GM19438 (cell line): ENCODE data around the gene AWAT1.
"Not testable (repeated sequence)": the region's sequence is repeated elsewhere in the genome, so short reads cannot be mapped to it uniquely, and the experiment has no call there.

Experiments
- ATAC-seq: cut with Tn5 transposase; IDR thresholded peaks from one replicate; pipeline ENCODE4 v1.9.1; 2021; ENCODE audit warnings: low read depth; ENCODE audit not compliant: unreplicated experiment

AWAT1 gene

DNA sequence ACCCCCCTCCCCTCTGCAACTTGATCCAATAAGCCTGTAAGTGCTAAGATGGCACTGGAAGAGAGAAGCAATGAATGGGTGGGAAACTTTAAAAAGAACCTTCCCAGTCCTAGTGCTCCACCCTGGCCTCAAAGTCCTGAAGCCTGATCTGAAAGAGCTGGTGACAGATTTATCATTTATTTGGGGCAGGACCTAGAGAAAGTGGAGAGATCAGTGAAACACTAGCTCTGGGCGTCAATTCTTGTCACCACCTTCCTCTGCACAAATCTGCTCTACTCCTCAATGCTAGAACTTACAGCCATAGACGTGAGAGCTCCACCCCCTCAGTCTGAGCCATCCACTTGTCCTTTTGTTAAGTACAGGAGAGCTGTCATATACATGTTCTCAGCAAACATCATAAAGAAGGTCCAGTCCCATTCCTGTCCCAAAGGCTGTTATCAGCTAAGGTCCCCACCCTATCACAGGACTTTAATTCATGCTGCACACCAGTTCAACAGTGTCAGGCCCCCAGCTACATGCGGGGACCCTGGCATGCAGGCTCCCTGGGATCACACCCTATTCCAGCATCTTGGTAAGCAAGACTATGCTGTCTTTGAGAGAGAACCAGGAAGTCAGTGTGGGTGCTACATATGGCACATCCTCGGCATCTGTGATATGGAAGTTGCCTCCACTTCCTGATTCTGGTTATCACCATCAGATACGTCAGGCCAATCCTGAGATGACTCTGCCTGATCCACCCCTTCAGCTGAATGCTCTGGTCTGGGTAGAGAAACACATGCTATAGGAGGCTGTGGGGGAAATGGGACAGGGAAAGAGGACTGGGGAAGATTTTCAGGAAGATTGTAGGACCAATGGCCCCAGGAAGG lies 23.2 kb downstream of the AWAT1 start:
- no peak for ATAC-seq

DNA sequence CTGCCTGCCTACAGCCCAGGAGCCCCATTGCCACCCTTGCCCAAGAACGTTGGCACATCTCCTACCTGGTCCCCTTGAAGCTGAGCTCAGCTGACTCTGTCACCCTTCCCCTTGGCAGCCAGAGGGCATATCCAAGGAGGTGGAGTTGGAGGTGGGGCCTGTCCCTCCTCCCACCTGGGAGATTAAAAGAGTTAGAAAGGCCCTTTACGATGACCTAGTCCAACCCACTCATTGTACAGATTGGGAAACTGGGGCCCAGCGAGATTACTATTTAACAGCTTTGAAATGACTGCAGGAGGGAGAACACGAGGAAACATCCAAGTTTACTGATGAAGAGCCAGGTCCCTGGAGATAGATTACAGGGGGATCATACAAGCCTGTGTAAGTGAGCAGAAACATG lies 25.6 kb downstream of the AWAT1 start, which contains the start of gene P2RY4:
TSS of gene P2RY4 (minus strand) at position 101 of the 400 bp plus-strand sequence. CDS start 580 bp downstream, outside the sequence.
- no peak for ATAC-seq

DNA sequence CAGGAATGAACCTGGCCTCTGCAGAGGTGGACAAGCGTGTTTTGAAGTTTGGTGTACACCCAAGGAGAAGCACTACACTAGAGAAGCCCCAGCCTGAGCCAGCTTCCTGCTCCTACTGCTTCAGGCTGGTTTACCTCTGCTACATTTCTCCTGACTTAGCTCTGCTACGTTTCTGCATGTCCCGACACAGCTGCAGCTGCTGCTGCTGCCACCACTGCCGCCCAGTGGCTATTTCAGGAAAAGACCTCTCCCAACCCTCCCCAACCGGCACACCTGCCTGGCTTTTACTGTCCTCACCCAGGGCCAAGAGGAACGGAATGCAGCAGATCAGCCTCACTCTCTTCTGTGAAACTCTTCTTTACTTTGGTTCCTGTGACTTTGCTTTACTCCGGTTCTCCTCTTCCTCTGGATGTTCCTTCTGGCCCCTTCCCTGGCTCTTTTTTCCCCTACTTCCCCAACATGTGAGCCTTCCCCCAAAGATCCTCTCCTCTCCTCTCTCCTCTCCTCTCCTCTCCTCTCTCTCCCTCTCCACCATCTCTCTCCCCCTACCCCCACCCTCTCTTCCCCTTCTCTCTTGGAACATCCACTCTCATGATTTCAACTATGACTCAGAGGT lies 28.6 kb downstream of the AWAT1 start:
- peak; percentile 81 for ATAC-seq

DNA sequence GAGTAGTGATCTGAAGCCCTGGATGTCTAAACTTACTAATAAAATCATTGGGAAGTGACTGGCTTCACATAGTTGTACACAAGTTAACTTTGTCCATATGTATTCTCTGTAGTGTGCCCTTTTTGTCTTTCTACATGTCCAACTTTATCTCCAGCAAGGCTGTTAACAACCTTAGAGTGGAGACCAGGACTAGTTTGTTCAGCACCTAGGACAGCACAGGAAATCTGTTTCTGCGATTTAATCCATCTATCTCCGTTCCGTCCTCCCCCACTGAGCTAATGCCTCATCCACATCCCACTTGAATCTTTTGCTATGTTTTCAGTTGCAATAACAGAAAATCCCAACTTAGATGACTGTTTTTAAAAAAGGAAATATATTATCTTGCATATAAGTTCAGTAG lies 30.3 kb downstream of the AWAT1 start:
- no peak for ATAC-seq

DNA sequence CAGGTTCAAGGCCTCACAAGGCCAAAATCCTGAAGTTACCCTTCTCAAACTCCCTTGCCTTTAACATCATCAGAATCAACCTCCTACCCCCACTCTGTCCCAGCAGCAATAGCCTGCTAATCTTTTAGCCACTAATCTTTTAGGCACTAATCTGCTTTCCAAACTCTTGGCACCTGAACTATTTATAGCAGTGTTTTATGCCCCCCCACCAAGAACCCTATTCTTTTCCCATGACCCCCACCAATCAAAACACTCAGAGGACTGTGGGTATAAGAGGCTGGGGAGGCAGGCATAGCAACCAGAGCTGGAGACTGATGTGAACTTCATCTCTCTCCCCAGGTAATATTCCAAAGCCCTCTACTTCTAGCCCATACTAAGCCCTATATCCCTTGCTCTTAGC lies 33.6 kb downstream of the AWAT1 start, which contains the start of gene ARR3:
TSS of gene ARR3 (plus strand) at position 301 of the 400 bp plus-strand sequence. CDS start 1,052 bp downstream, outside the sequence.
- ATAC-seq, result no peak

DNA sequence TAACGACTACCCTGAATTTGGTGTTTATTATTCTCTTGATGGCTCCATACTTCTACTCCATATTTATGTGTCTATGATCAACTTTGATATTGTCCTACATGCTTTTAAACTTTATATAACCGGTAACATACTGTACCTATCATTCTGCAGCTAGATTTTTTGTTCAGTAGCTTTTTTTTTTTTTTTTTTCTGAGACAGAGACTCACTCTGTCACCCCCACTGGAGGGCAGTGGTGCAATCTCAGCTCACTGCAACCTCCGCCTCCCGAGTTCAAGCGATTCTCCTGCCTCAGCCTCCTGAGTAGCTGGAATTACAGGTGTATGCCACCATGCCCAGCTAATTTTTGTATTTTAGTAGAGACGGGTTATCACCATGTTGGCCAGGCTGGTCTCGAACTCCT lies 39.6 kb downstream of the AWAT1 start:
- not testable (repeated sequence) for ATAC-seq

DNA sequence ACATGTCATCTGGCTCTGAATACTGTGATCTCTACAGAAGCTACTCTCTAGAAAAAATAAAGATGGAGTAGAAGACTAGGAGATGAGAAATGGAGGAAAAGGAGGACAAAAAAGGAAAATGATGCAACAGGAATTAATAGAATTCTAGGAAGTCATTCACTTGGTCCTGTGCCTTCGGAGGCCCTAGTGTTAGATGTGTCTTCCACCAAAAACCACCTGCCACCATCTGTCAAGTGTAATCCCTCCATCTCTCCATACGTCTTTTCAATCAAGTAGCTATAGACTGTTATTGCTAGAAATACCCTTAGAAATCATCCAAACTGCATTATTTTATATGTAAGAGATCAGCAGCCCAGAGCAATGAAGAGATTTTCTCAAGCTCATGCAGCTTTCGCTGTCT lies 44.6 kb downstream of the AWAT1 start:
- ATAC-seq, result no peak

DNA sequence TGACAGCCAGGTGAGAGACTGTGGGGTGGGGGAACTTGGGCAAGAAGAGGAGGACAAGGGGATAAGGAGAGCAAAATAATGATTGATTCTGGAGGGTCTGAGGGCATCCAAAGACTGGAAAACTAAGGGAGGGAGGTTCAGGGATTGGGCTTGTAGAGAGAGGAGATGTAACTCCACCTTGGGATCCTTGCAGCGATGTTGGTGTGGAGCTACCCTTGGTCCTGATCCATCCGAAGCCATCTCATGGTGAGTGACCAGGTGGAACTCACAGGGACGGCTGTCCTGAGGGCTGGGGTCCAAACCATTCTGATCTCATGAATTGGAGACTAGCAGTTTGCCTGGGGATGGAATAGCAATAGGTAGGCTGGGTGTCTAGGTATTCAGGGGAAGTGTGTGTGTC lies 46.1 kb downstream of the AWAT1 start:
- no peak for ATAC-seq

DNA sequence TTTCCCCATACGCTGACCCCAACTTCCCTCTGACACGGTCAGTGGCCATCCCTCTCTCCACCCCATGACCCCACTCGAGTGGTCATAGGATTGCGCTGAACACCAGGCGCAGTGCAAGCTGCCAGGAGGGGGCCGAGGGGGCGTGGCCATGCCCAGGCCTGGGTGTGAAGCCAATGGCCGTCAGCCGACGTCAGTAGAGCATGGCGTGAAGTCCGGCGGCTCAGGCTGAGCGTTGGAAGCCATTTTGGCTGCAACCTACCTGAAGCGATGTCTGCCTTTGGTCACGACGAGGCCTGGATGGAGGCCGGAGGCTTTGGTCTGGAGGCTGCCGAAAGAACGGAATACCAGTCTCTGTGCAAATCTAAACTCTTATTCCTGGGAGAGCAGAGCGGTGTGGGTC lies 47.5 kb downstream of the AWAT1 start, which contains the start of gene RAB41:
TSS of gene RAB41 (plus strand) at position 222 of the 400 bp plus-strand sequence. CDS start at position 268, 46 bp downstream.
- no peak for ATAC-seq

DNA sequence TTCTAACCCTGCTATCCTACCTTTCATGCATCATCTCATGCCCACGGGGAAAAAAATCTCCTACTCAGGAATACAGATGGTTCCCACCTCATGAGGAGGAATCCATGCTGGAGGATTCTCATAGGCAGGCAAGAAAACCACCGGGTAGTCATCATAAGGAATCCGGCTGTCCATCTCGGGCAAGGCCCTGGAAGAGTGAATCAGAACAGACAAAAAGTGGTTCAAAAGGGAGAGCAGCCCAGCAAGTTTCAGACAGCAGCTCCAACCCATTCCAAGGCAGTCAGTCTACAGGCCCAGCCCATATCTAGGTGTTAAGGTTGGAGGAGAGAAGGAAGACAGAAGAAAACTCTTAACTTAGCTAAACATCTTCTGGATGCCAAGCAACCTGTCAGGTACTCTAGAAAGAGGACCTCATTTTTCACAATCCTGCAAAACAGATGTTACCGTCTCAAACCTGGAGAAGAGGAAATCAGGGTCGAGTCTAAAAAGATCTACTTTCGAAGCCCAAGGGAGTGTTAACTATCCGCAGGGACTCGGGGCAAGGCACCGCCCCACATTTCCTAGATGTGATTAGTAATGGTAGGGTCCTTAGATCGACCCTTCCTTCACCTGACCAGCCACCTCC lies 54.8 kb downstream of the AWAT1 start:
- ATAC-seq, result no peak
